Brain pericyte (primary cell): ENCODE measurements around the gene ZNF692.
A peak's percentile ranks its signal among the peaks of the same experiment; 100 is the strongest.

Experiments used
- DNase-seq: peaks from one replicate; pipeline ENCODE4 v3.0.0-alpha.2; 2012; ENCODE audit warnings: low read depth, low spot score

Gene ZNF692

GRCh38 chr1:248825909-248826760, 32.8 kb downstream of the ZNF692 start, which contains the start of gene SH3BP5L:
Gene SH3BP5L, minus strand, starts transcription at chr1:248825915. Its CDS starts 980 bp downstream, at chr1:248824935.
- DNase-seq, result peak; percentile 88

GRCh38 chr1:248825573-248825908, 33.3 kb downstream of the ZNF692 start:
- no peak for DNase-seq

DNA sequence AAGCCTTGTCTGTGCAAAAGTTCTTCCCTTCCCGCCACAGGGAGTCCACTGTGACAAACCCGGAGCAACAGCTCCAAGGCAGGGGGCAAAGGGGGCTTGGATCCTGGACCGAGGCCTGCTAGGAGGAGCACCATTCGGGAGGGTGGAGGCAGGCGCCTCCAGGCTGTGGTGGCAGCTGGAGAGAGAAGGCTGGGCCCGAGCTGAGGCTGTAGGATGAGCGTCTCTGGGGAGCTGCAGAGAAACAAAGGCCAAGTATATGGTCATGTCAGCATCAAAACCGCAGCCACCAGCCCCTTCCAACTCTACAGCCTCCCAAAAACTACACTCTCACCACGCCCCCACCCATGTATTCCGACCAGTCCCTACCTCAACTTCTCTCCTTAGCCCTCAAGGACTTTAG, 33.7 kb downstream of the ZNF692 start:
- DNase-seq, result no peak

DNA sequence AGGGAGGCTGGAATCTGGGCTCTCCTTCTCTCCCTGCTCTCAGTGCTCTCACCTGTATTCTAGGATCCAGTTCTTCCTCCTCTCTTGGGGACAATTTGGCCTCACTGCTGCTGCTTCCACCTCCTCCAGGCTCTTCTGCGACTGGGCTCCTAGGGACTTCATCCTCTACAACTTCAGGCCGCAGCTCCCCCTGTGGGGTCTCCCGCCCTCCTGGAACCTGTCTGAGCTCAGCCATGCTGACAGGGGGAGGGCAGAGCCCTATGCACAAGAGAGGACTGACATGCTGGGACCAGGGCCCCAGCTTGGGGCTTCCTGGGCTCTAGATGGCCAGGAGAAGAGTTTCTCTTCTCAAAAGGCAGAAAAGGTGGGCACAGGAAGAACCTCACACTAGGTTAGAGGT, 34.2 kb downstream of the ZNF692 start:
- no peak for DNase-seq

DNA sequence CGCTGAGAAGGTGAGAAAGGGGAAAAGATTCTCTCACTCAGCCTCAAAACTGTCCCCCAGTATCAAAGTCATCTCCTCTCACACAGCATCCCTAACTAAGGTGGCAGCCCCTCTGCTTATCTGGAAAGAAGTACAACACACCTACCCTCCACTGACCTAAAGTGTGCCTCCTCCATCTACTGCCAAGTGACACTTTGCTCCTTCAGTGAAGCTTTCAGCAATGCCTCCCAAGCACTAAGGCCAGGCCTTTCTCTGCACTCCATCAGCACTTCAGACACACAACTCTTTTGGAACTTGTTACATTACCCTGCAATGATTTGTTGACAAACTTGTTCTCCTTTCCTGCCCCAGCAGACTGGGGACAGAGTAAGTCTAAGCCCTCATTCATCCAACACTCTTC, 34.6 kb downstream of the ZNF692 start:
- DNase-seq, result no peak

DNA sequence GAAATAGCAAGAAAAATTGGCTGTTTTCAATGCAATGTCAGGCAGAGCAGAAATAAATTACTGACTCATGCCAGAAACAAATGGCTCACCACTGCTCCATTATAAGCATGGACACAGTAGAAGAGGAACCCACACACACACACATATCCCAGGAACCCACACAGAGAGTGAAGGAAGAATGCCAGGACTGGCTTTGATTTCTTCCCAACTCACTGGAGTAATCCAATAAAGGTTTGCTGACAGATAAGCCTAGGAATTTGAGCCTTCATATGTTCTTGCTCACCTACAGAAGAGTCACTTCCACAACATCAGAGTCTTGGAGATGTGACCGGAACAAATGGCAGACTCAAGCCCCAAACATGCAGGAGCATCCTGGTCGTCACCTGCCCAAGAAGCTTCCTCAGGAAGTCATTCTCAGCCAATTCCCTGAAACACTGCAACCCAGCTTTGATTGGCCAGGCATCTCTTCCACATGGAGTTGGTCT, 35.3 kb downstream of the ZNF692 start:
- DNase-seq, result no peak

DNA sequence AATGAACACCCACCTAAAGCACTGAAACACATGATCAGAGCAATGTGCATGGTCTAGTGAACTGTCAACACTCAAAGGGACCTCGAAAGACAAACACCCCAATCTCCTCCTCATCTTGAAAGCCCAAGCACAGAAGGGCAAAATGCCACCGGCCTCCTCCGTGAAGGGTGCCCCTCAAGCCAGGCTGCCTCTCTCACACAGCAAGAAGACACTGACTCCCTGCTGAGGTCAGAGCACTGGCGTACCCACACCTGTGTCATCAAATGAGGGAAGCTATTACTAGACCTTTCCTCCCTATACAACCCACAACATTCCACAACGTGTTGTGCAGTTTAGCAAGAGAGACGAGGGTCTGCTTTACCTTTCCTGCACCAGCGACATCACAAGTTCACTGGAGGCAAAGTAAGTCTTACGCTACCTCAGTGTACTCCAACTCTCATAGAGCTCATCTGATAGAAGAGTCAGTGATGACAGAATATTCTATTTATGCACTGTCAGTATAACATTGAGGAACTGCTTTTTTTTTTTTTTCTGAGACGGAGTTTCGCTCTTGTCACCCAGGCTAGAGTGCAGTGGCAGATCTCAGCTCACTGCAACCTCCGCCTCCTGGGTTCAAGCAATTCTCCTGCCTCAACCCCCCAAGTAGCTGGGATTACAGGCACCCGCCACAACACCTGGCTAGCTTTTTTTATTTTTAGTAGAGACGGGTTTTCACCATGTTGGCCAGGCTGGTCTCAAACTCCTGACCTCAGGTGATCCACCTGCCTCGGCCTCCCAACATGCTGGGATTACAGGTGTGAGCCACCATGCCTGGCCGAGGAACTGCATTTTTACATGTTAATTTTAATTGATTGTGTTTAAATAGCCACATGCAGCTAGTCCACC, 36.5 kb downstream of the ZNF692 start:
- no peak for DNase-seq

DNA sequence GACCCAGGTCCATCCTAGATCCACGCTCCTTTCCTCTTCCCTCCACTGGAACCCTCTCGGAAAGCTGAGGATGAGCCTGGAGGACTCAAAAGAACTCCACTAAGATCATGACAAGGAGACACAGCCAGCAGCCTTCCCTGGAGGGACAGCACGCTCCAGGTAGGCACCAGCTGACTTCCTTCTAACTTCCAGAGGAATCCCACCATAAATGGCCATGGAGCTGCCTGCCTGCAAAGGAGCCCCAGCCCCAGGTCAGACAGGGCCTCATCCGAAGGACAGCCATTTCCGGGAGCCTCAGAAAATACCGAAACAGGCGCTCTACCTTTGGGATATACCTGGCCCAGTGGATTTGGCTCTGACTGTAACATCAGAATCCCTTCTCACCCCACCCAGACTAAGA, 37.2 kb downstream of the ZNF692 start:
- DNase-seq, result no peak

DNA sequence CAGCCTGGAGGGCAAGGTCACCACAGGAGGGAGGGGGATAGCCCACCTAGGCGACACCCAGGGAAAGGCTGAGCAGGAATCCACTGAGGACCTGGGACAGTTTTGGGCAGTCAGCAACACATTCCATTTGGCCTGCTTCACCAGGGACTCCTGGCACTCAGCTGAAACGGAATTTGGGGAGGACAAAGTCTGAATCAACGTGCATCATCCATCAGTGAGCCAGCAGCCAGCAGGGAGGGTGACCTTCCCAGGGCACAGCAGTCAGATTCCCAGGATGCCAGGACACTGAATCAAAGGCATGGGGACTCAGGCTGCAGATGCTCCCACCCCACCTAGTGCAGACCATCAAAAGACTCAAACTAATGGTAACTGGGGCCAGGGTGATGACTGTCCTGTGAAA, 37.8 kb downstream of the ZNF692 start:
- DNase-seq, result no peak

DNA sequence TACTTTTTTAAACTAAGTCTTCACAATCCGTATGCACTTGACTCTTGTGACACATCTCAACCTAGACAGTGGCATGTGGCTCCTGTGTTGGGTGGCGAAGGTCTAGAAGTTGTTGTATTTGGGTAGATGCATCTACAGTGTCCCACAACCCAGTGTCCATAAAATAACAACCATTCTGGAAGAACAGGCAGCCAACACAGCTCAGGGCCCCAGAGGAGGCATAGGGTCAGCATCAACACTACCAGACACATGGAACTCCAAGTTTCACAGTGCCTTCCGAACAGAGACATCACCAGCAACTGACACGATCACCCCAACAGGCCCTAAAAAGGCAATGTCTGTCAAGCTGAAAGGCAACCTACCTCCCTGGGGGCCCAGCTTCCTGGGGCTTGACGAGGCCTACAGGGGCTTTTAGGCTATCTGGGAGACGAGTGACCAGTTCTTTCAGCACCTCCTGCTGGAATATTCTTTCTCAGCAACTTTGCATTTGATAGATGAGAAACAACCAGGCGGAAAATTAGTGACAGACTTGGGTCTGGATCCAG, 38.8 kb downstream of the ZNF692 start:
- no peak for DNase-seq

- no peak for DNase-seq
Observed at GRCh38 chr1:248818505-248819374, 40.1 kb downstream of the ZNF692 start.

- no peak for DNase-seq
Observed at GRCh38 chr1:248817065-248817464, 41.8 kb downstream of the ZNF692 start.

DNA sequence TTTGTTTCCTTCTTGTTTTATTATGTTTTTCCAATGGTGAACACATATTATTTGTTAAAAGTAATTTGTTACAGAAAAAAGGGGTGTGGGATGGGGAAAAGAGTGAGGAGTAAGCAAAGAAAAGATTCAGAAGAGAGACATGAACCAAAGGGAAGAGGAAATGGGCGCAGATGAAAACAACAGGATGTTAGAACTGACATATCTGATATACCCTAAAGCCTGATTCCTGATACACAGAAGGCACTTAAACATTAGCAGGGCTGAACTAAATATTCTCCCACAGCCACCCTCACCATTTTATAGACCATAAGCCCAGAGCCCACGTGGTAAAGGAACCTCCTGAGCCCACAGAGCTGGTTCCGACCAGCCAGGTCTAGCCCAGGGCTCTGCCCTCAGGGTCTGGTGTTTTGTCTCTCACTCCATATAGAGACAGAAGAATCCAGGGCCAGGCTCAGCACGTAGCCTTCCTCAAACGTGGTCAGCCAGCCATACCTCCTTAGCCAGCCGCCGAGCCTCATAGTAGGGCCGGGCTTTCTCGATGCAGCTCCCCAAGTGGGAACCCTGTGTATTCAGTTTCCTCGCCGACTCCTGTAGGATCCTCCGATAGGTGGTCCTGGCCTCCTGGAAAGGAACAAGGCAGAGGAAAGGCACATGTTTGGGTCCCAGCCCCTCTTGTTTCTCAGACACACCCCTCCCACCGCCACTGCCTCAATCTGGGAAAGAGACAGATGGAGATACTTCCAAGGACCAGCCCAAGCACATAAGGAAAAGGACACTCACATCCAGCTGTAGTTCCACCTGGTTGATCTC, 42.6 kb downstream of the ZNF692 start:
- no peak for DNase-seq

GRCh38 chr1:248815407-248816034, 43.4 kb downstream of the ZNF692 start:
- no peak for DNase-seq

DNA sequence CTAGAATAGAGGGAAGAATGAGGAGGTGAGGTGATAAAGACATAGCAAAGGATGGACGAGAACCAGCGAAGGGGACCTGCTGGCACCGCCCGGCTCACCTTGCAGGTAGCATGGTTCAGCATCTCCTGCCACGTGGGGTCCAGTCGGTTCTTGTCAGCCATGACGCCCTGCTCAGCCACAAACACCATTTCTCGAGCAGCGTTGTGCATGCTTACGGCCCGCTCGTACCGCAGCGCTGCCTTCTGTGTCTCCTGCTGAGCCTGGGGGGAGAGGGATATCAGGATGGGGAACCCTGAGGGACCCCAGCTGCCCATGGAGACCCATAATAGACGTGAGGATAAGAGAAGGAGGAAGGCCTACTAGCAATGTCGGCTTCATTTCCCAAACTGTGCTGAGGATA, 44.5 kb downstream of the ZNF692 start:
- no peak for DNase-seq

GRCh38 chr1:248813546-248813945, 45.3 kb downstream of the ZNF692 start:
- DNase-seq, result no peak

DNA sequence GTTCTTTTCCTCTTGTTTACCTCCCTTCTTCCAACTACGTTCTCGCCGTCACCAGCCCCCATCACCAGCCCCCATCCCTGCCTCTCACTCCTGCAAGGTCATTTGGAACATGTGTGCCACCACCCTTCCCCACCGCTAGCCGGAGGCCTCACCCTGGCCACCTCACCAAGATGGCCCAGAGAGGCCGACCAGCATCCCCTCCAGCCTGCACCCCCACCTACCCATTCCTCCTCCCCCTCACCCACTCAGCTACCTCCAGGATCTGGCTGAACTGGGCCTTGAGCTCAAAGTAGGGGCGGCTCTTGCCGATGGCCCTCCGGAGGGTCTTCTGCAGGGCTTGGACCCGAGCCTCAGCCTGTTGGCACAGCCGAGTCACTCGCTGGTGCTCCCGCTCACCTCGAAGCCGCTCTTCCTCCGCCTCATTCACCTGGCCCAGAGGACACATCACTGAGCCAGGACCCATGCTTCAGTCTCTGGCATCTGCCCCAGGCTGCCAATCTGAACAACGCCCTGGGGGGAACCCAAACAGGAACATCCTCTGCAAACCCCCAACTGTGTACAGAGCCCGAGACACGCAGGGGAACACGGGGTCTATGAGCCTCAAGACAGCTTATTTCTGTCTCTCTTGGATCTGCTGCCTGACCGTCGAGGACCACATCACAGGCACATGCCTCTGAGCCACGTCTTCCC, 46.0 kb downstream of the ZNF692 start:
- no peak for DNase-seq

DNA sequence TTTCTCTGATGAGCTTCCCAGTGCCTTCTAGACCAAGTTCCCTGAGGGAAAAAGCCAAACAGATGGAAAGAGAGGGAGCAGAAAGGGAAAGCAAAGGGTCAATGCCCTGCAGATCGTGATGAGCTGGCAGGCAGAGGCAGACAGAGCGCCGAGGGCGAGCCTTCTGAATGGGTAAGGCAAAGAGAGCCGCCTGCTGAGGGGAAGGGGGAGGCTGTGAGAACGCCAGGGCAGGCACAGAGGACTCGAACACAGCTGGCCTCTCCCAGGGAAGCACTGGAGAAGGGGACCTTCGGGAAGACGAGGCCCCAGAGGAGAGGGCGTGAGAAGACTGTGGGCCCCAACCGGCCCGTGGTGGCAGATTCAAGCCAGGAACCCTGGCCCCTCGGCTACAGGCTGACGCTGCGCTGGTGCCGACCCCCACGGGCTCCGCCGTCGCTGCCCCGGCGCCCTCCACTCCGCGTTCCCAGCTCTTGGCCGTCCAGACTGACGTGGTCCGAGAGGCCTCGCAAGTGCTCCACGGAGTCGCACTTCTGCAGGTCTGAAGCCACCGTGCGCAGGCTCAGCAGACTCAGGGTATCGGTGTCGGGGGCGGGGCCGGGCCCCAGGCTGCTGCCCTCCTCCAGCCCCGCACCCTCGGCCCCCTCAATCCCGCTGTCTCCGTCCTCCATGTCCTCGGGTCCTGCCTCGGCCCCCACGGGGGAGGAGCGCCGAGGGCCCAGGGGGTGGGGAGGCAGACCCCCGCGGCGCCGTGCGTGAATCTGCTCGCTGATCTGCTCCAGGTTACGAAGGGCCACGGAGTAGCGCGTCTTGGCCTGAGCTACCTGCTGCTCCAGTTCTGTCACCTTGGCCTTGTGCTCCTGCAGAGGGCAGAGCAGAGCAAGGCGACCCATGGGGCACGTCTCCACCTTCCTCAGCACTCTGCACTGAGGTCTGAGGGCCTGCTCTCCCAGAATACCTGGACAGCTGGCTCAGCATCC, 47.1 kb downstream of the ZNF692 start:
- no peak for DNase-seq
